ENCODE results near the gene PPP1R15B. TPM values are rescaled to one million over a fixed set of nuclear protein-coding genes. Genes with fewer than 3 reads are reported as not detected.

The PPP1R15B gene
- total RNA-seq, 4 donors from 2014 or later, result 29.5 to 42.3 (median 34.0) TPM

GRCh38 chr1:204359474-204360255 lies 52.0 kb downstream of the PPP1R15B start, which contains the start of gene PLEKHA6:
Gene PLEKHA6, minus strand, starts transcription at chr1:204359929. Its CDS starts 86,202 bp downstream, at chr1:204273727.
- TF ChIP-seq CTCF (IDR thresholded peaks at IDR 0.05), result peak in 3 of 6 experiments; percentile 9 to 23 (median 16)
- no peak for TF ChIP-seq POLR2A (IDR thresholded peaks at IDR 0.05)

GRCh38 chr1:204359131-204359473 lies 52.5 kb downstream of the PPP1R15B start:
- Histone ChIP-seq H3K27ac (no peak overlapping the region), H3K36me3 (no peaks in the 10 kb centered on the region), H3K4me1 (peaks cover 13 to 38% (median 21%) of the 10 kb centered on the region in 3 donors), H3K9me3 (no peaks in the 10 kb centered on the region), H3K27me3 (peaks cover 0 to 21% (median 0%) of the 10 kb centered on the region in 4 donors), H3K4me3 (no peak overlapping the region)
- intact Hi-C loops (cut with DNase I), result no loop called here
- WGBS, 2 donors, result 27 to 50% methylated on average over 2 of the region's 5 CpGs
- TF ChIP-seq POLR2A (IDR thresholded peaks at IDR 0.05), result no peak
- no peak for TF ChIP-seq CTCF (IDR thresholded peaks at IDR 0.05)
- DNase-seq, result no peak

More at GRCh38 chr1:204359474-204360255, 52.0 kb downstream of the PPP1R15B start, which contains the start of gene PLEKHA6:
- H3K27ac ChIP-seq, result peak within 1 kb of the TSS in 1 of 4 donors; percentile 11
- H3K27me3 ChIP-seq, result peaks cover 0 to 21% (median 0%) of the 10 kb centered on the region in 4 donors
- no peaks in the 10 kb centered on the region for H3K36me3 ChIP-seq
- 0 to 11% methylated on average over 4 to 7 of the region's 20 CpGs for WGBS, 2 donors
- H3K4me1 ChIP-seq, result peaks cover 13 to 40% (median 21%) of the 10 kb centered on the region in 3 donors
- DNase-seq, result no peak
- peak within 1 kb of the TSS in 1 of 4 donors; percentile 24 for H3K4me3 ChIP-seq
- H3K9me3 ChIP-seq, result no peaks in the 10 kb centered on the region
- intact Hi-C loops (cut with DNase I), result loop anchor here (5.0 kb wide), 2 partner anchors 102 to 197 kb away; no protein-coding TSS in a partner anchor

- Histone ChIP-seq H3K36me3 (no peaks in the 10 kb centered on the region), H3K27me3 (peaks cover 0 to 21% (median 0%) of the 10 kb centered on the region in 4 donors), H3K4me3 (no peak overlapping the region), H3K9me3 (no peaks in the 10 kb centered on the region), H3K27ac (peak overlapping the region in 1 of 4 donors; percentile 28), H3K4me1 (peaks cover 13 to 33% (median 17%) of the 10 kb centered on the region in 3 donors)
- DNase-seq, result no peak
- intact Hi-C loops (cut with DNase I), result no loop called here
- no peak for TF ChIP-seq CTCF (IDR thresholded peaks at IDR 0.05)
- no peak for TF ChIP-seq POLR2A (IDR thresholded peaks at IDR 0.05)
- 58 to 62% methylated on average over 5 of the region's 5 CpGs for WGBS, 2 donors
Measured at GRCh38 chr1:204358605-204359004, 53.0 kb downstream of the PPP1R15B start.

GRCh38 chr1:204357551-204358490 lies 53.8 kb downstream of the PPP1R15B start:
- no peak overlapping the region for H3K4me3 ChIP-seq
- intact Hi-C loops (cut with DNase I), result no loop called here
- WGBS, 2 donors, result 77 to 78% methylated on average over 9 to 13 of the region's 23 CpGs
- H3K4me1 ChIP-seq, result peaks cover 7 to 25% (median 10%) of the 10 kb centered on the region in 3 donors
- DNase-seq, result no peak
- H3K9me3 ChIP-seq, result no peaks in the 10 kb centered on the region
- peak overlapping the region in 2 of 4 donors; percentile 25 to 28 for H3K27ac ChIP-seq
- peaks cover 0 to 21% (median 0%) of the 10 kb centered on the region in 4 donors for H3K27me3 ChIP-seq
- TF ChIP-seq POLR2A (IDR thresholded peaks at IDR 0.05), result no peak
- TF ChIP-seq CTCF (IDR thresholded peaks at IDR 0.05), result no peak
- H3K36me3 ChIP-seq, result no peaks in the 10 kb centered on the region

Data from esophagus squamous epithelium (tissue), 5 donors.